Neural cell (in vitro differentiated cells): ENCODE measurements around the gene ACTN2. TPM values are rescaled to one million over a fixed set of nuclear protein-coding genes. Genes with fewer than 3 reads are reported as not detected.

Source experiments
- H2AFZ ChIP-seq: fragments of 200-600, 300-800 bp; sonication (generic), shearing (Covaris generic); 2 replicates; pipeline ENCODE4 v1.6.0; 2014; ENCODE audit warnings: low read depth, mild to moderate bottlenecking, antibody characterized with exemption, low read length, moderate library complexity
- H3F3A ChIP-seq: fragments of 200-600 bp; shearing (Covaris generic); 2 replicates; pipeline ENCODE4 v1.6.1; 2016; ENCODE audit warnings: mild to moderate bottlenecking, moderate library complexity, mixed read lengths, antibody characterized with exemption, low read length; ENCODE audit not compliant: insufficient read depth, poor library complexity, severe bottlenecking
- H3K27ac ChIP-seq: fragments of 200-600, 300-800 bp; sonication (generic), shearing (Covaris generic); 2 replicates; pipeline ENCODE4 v1.5.1; 2014; ENCODE audit warnings: mild to moderate bottlenecking, low read length, moderate library complexity
- H3K27me3 ChIP-seq: fragments of 300-800, 200-600 bp; sonication (generic), shearing (Covaris generic); 2 replicates; pipeline ENCODE4 v1.6.0; 2014; ENCODE audit warnings: mild to moderate bottlenecking, low read depth, low read length, moderate library complexity; ENCODE audit not compliant: insufficient read depth
- H3K36me3 ChIP-seq: fragments of 300-800, 200-600 bp; sonication (generic), shearing (Covaris generic); 2 replicates; pipeline ENCODE4 v1.5.1; 2014; ENCODE audit warnings: mild to moderate bottlenecking, antibody characterized with exemption, low read length, moderate library complexity; ENCODE audit not compliant: insufficient read depth
- H3K4me2 ChIP-seq: fragments of 300-800, 200-600 bp; sonication (generic), shearing (Covaris generic); 2 replicates; pipeline ENCODE4 v1.6.0; 2014; ENCODE audit warnings: mild to moderate bottlenecking, low read length
- H3K4me3 ChIP-seq: fragments of 300-800, 200-600 bp; sonication (generic), shearing (Covaris generic); 2 replicates; pipeline ENCODE4 v1.5.1; 2014; ENCODE audit warnings: mild to moderate bottlenecking, low read length, moderate library complexity
- H3K79me2 ChIP-seq: fragments of 200-600 bp; shearing (Covaris generic); replicated peaks from 2 replicates; pipeline ENCODE4 v1.6.0; 2014; ENCODE audit warnings: mild to moderate bottlenecking, low read length, moderate library complexity; ENCODE audit not compliant: insufficient read depth
- H3K9ac ChIP-seq: fragments of 300-800, 200-600 bp; sonication (generic), shearing (Covaris generic); 2 replicates; pipeline ENCODE4 v1.6.1; 2016; ENCODE audit warnings: mild to moderate bottlenecking, low read length, mixed read lengths
- H3K9me2 ChIP-seq: fragments of 200-600 bp; shearing (Covaris generic); 2 replicates; pipeline ENCODE4 v1.6.1; 2016; ENCODE audit warnings: mild to moderate bottlenecking, low read length, mixed read lengths; ENCODE audit not compliant: insufficient read depth
- H3K9me3 ChIP-seq: fragments of 200-600, 300-800 bp; sonication (generic), shearing (Covaris generic); 2 replicates; pipeline ENCODE4 v1.6.1; 2016; ENCODE audit warnings: mild to moderate bottlenecking, mixed run types, low read length, moderate library complexity, mixed read lengths
- H4K20me1 ChIP-seq: fragments of 200-600 bp; shearing (Covaris generic); 2 replicates; pipeline ENCODE4 v1.6.1; 2016; ENCODE audit warnings: mild to moderate bottlenecking, mixed run types; ENCODE audit not compliant: insufficient read depth
- CTCF ChIP-seq: fragments of 450-650 bp; IDR thresholded peaks from 2 replicates; pipeline ENCODE4 v1.5.1; 2014; ENCODE audit warnings: antibody characterized with exemption, mild to moderate bottlenecking, moderate library complexity; ENCODE audit not compliant: poor library complexity, severe bottlenecking
- EP300 ChIP-seq: fragments of 450-650 bp; conservative IDR thresholded peaks from 2 replicates; pipeline ENCODE4 v1.6.1; 2014; ENCODE audit warnings: antibody characterized with exemption, mild to moderate bottlenecking, moderate library complexity; ENCODE audit not compliant: poor library complexity, severe bottlenecking
- EZH2 ChIP-seq: fragments of 200-600, 300-800 bp; shearing (Covaris generic), sonication (generic); IDR thresholded peaks from 2 replicates; pipeline ENCODE4 v1.6.1; 2014; ENCODE audit warnings: antibody characterized with exemption, low read length, borderline replicate concordance, mild to moderate bottlenecking; ENCODE audit not compliant: insufficient read depth, poor library complexity, severe bottlenecking
- MXI1 ChIP-seq: fragments of 450-650 bp; conservative IDR thresholded peaks from 2 replicates; pipeline ENCODE4 v1.6.1; 2014; ENCODE audit warnings: antibody characterized with exemption, mild to moderate bottlenecking; ENCODE audit not compliant: poor library complexity, severe bottlenecking
- POLR2AphosphoS5 ChIP-seq: IDR thresholded peaks from 2 replicates; pipeline ENCODE4 v1.6.1; 2012
- RAD21 ChIP-seq: fragments of 450-650 bp; conservative IDR thresholded peaks from 2 replicates; pipeline ENCODE4 v1.6.1; 2014; ENCODE audit warnings: antibody characterized with exemption, mild to moderate bottlenecking, moderate library complexity
- SMC3 ChIP-seq: fragments of 450-650 bp; conservative IDR thresholded peaks from 2 replicates; pipeline ENCODE4 v1.6.1; 2014; ENCODE audit warnings: antibody characterized with exemption, mild to moderate bottlenecking, moderate library complexity; ENCODE audit not compliant: poor library complexity
- TAF1 ChIP-seq: IDR thresholded peaks from 2 replicates; pipeline ENCODE4 v1.6.1; 2012; ENCODE audit warnings: low read depth
- polyA plus RNA-seq: library from polyadenylated mRNA; depleted of rRNA; stranded (reverse); fragments of >200 nt; gene quantifications from 2 replicates; pipeline ENCODE4 v1.2.3, GENCODE V29; 2014
- TF ChIP-seq, protein P1 (sequence below): IDR thresholded peaks from 2 replicates; pipeline ENCODE4 v1.6.1; 2012; ENCODE audit warnings: borderline replicate concordance

ACTN2 gene
- polyA plus RNA-seq, 1 donor from 2014 or later = 6.1 TPM

DNA sequence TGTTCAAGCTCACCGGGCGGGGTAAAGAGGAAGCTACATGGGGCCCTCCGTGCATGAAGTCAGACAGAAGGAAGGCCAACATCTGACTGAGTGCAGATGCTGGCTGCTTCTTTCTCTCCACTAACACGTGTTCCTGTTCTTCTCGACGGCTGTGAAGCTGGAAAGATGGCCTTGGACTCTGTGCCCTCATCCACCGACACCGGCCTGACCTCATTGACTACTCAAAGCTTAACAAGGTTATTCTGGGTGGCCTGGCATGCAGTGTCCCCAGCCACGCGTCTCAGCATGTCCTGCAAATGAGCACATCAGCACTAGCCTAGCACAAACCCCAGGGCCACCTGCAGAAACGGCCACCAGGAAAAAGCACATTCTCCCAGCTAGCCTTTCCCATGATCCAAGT is 41.2 kb downstream of the ACTN2 start:
- Histone ChIP-seq H3K27ac (no peak overlapping the region), H3K9me3 (no peaks in the 10 kb centered on the region), H3K79me2 (no peaks in the 10 kb centered on the region), H3K36me3 (no peaks in the 10 kb centered on the region), H3K4me2 (no peak overlapping the region), H2AFZ (no peak overlapping the region), H3F3A (no peaks in the 10 kb centered on the region), H3K4me3 (no peak overlapping the region), H3K9ac (no peak overlapping the region), H3K27me3 (no peaks in the 10 kb centered on the region), H3K9me2 (no peaks in the 10 kb centered on the region), H4K20me1 (no peaks in the 10 kb centered on the region)
- TF ChIP-seq EZH2 = no peak

GRCh38 chr1:236728752-236729151 is 42.5 kb downstream of the ACTN2 start:
- no peaks in the 10 kb centered on the region for H3K9me3 ChIP-seq
- no peaks in the 10 kb centered on the region for H3K9me2 ChIP-seq
- H2AFZ ChIP-seq = no peak overlapping the region
- no peaks in the 10 kb centered on the region for H3K79me2 ChIP-seq
- no peaks in the 10 kb centered on the region for H4K20me1 ChIP-seq
- H3K27me3 ChIP-seq = no peaks in the 10 kb centered on the region
- no peak overlapping the region for H3K4me2 ChIP-seq
- no peak overlapping the region for H3K27ac ChIP-seq
- no peak overlapping the region for H3K4me3 ChIP-seq
- no peaks in the 10 kb centered on the region for H3K36me3 ChIP-seq
- no peak for TF ChIP-seq SMC3
- TF ChIP-seq POLR2AphosphoS5 = no peak
- TF ChIP-seq, protein P1, sequence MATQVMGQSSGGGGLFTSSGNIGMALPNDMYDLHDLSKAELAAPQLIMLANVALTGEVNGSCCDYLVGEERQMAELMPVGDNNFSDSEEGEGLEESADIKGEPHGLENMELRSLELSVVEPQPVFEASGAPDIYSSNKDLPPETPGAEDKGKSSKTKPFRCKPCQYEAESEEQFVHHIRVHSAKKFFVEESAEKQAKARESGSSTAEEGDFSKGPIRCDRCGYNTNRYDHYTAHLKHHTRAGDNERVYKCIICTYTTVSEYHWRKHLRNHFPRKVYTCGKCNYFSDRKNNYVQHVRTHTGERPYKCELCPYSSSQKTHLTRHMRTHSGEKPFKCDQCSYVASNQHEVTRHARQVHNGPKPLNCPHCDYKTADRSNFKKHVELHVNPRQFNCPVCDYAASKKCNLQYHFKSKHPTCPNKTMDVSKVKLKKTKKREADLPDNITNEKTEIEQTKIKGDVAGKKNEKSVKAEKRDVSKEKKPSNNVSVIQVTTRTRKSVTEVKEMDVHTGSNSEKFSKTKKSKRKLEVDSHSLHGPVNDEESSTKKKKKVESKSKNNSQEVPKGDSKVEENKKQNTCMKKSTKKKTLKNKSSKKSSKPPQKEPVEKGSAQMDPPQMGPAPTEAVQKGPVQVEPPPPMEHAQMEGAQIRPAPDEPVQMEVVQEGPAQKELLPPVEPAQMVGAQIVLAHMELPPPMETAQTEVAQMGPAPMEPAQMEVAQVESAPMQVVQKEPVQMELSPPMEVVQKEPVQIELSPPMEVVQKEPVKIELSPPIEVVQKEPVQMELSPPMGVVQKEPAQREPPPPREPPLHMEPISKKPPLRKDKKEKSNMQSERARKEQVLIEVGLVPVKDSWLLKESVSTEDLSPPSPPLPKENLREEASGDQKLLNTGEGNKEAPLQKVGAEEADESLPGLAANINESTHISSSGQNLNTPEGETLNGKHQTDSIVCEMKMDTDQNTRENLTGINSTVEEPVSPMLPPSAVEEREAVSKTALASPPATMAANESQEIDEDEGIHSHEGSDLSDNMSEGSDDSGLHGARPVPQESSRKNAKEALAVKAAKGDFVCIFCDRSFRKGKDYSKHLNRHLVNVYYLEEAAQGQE = no peak
- TF ChIP-seq EP300 = no peak
- no peak for TF ChIP-seq CTCF
- no peaks in the 10 kb centered on the region for H3F3A ChIP-seq
- H3K9ac ChIP-seq = no peak overlapping the region

DNA sequence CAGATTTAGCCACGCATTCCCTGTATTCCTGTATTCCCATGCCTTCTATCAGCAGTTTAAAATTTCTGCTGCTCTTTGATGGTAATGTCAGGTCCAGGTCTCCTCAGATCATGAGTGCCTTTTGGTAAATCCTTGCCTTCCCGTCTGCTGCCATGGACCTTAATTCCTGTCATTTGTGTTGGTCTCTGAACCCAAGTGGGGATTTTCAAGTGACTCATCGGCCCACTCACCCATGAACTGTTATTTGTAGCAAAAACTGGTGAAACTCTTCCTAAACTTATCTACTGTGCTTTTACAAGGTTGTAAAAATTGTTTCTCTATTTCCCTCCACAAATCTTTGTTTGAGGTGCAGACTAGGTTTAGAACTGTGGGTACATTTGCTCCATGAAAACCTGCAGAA is 47.4 kb downstream of the ACTN2 start:
- no peak overlapping the region for H3K4me2 ChIP-seq
- H3K9ac ChIP-seq = no peak overlapping the region
- H3K9me2 ChIP-seq = no peaks in the 10 kb centered on the region
- H3K9me3 ChIP-seq = no peaks in the 10 kb centered on the region
- no peaks in the 10 kb centered on the region for H3K27me3 ChIP-seq
- TF ChIP-seq SMC3 = no peak
- TF ChIP-seq TAF1 = no peak
- no peak for TF ChIP-seq CTCF
- no peak for TF ChIP-seq EP300
- TF ChIP-seq POLR2AphosphoS5 = no peak
- TF ChIP-seq EZH2 = no peak
- no peak for TF ChIP-seq RAD21
- no peak for TF ChIP-seq MXI1
- TF ChIP-seq, protein P1 = no peak
- H4K20me1 ChIP-seq = no peaks in the 10 kb centered on the region
- no peak overlapping the region for H3K27ac ChIP-seq
- no peaks in the 10 kb centered on the region for H3K36me3 ChIP-seq
- no peaks in the 10 kb centered on the region for H3K79me2 ChIP-seq
- no peak overlapping the region for H2AFZ ChIP-seq
- no peak overlapping the region for H3K4me3 ChIP-seq
- H3F3A ChIP-seq = no peaks in the 10 kb centered on the region
